IPS-20b (cell line): Measurements from ENCODE around the gene GFRA1.
"Not testable (repeated sequence)": the region's sequence is repeated elsewhere in the genome, so short reads cannot be mapped to it uniquely, and the experiment has no call there.

Experiments used
- H3K27ac ChIP-seq: one replicate; pipeline ENCODE4 v1.5.1; 2013; ENCODE audit warnings: low read length
- H3K27me3 ChIP-seq: 2 replicates; pipeline ENCODE4 v1.6.1; 2013; ENCODE audit warnings: mild to moderate bottlenecking, low read length, inconsistent platforms; ENCODE audit not compliant: insufficient read depth
- H3K36me3 ChIP-seq: 2 replicates; pipeline ENCODE4 v1.6.1; 2013; ENCODE audit warnings: low read depth, mild to moderate bottlenecking, inconsistent platforms, low read length, moderate library complexity; ENCODE audit not compliant: insufficient read depth
- H3K4me1 ChIP-seq: 2 replicates; pipeline ENCODE4 v1.6.1; 2013; ENCODE audit warnings: mild to moderate bottlenecking, control low read depth, inconsistent platforms, low read length, moderate library complexity; ENCODE audit not compliant: insufficient read depth
- H3K4me3 ChIP-seq: 2 replicates; pipeline ENCODE4 v1.5.1; 2013; ENCODE audit warnings: mild to moderate bottlenecking, low read length, inconsistent platforms
- H3K9ac ChIP-seq: 2 replicates; pipeline ENCODE4 v1.6.1; 2013; ENCODE audit warnings: low read depth, mild to moderate bottlenecking, inconsistent platforms, low read length, moderate library complexity
- H3K9me3 ChIP-seq: 2 replicates; pipeline ENCODE4 v1.6.1; 2013; ENCODE audit warnings: mild to moderate bottlenecking, low read depth, low read length, inconsistent platforms; ENCODE audit not compliant: insufficient read depth

Gene GFRA1

DNA sequence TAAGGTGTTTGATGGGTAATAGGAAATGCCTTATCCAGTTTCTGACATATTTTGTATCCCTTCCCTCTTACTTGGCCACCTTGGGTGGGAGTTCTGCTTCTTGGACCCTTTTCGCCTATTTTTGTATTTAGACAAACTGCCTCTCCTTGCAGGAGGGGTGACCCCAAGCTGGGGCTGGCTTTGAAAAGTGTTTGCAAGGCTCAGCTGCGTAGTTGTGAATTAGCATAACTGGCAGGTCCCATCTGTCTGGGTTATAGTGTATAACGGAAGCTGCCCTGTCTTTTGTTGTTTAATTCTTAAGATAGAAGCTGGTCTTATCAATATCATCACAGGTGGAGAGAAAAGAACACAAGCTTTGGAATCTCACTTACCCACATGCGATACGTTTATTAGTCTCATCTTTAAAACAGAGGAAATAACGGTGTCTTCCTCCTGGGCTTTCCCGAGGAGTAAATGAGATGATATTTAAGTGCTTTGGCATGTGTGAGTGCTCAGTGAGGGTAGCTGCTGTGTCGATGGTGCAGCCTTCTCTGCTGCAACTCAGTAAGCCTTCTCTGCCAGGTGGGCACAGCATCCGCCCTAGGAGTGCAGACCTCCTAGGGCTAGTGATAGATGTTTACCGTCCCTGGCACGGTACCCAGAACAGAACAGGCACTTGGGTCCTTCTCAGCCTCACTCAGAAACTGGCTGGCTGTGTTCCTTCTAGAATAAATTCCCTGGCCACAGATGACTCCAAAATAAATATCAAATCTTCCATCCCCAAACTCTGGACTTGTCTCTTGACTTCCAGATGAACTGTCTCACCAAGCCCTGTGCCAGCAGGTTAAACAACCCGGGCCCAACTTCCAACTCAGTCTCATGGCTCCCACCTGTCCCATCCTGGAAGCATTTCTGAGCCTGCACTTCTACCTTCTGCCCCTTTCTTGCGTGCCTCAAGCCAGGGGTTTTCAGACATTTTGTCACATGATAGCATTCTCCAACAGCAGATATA, 227.3 kb downstream of the GFRA1 start:
- Histone ChIP-seq H3K4me1 (no peaks in the 10 kb centered on the region; the same call in 1 of the 2 replicates), H3K36me3 (no peaks in the 10 kb centered on the region), H3K9ac (no peak overlapping the region), H3K27me3 (no peaks in the 10 kb centered on the region), H3K27ac (no peak overlapping the region), H3K9me3 (no peaks in the 10 kb centered on the region), H3K4me3 (no peak overlapping the region)

GRCh38 chr10:116044801-116045248, 228.2 kb downstream of the GFRA1 start:
- Histone ChIP-seq H3K36me3 (no peaks in the 10 kb centered on the region), H3K4me1 (no peaks in the 10 kb centered on the region; the same call in 1 of the 2 replicates), H3K4me3 (no peak overlapping the region)

GRCh38 chr10:116043861-116044260, 229.1 kb downstream of the GFRA1 start:
- Histone ChIP-seq H3K4me3 (no peak overlapping the region), H3K9ac (no peak overlapping the region), H3K27ac (no peak overlapping the region), H3K4me1 (no peaks in the 10 kb centered on the region; the same call in 1 of the 2 replicates), H3K9me3 (no peaks in the 10 kb centered on the region), H3K36me3 (no peaks in the 10 kb centered on the region), H3K27me3 (no peaks in the 10 kb centered on the region)

More at GRCh38 chr10:116044801-116045248, 228.2 kb downstream of the GFRA1 start:
- Histone ChIP-seq H3K9ac (no peak overlapping the region), H3K27ac (no peak overlapping the region), H3K9me3 (no peaks in the 10 kb centered on the region), H3K27me3 (no peaks in the 10 kb centered on the region)

DNA sequence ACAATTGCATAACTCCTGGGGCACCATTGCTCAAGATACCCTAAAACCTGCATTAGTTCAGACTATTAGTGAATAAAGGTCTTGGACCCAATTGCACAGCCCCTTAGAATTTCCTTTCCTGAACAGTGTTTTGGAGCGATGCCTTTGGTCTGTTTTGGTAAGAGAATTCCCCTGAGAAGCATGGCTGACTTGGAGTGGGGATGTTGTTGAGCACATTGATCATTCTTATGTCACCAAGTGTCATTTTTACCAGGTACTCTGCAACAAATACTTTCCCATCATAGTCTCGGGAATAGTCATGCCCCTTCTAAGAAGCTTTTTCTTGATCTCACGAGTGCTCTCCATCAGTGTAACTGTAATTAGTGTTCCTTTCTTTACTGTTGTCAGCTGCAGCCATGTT, 229.7 kb downstream of the GFRA1 start:
- H3K4me1 ChIP-seq: no peaks in the 10 kb centered on the region; the same call in 1 of the 2 replicates
- H3K36me3 ChIP-seq: no peaks in the 10 kb centered on the region
- no peak overlapping the region for H3K9ac ChIP-seq
- no peak overlapping the region for H3K4me3 ChIP-seq
- H3K27me3 ChIP-seq: no peaks in the 10 kb centered on the region
- H3K27ac ChIP-seq: no peak overlapping the region
- H3K9me3 ChIP-seq: no peaks in the 10 kb centered on the region

- Histone ChIP-seq H3K27me3 (no peaks in the 10 kb centered on the region), H3K9me3 (no peaks in the 10 kb centered on the region; the same call in 1 of the 2 replicates), H3K9ac (no peak overlapping the region), H3K36me3 (no peaks in the 10 kb centered on the region), H3K4me1 (no peaks in the 10 kb centered on the region; the same call in none of the 2 replicates), H3K4me3 (no peak overlapping the region), H3K27ac (no peak overlapping the region)
Observed at GRCh38 chr10:116041948-116042347, 231.1 kb downstream of the GFRA1 start.

GRCh38 chr10:116039612-116040011, 233.4 kb downstream of the GFRA1 start:
- Histone ChIP-seq H3K27me3 (no peaks in the 10 kb centered on the region), H3K4me1 (no peaks in the 10 kb centered on the region; the same call in 1 of the 2 replicates), H3K4me3 (no peak overlapping the region), H3K9ac (no peak overlapping the region), H3K36me3 (no peaks in the 10 kb centered on the region), H3K9me3 (no peaks in the 10 kb centered on the region; the same call in 1 of the 2 replicates), H3K27ac (no peak overlapping the region)

- Histone ChIP-seq H3K9ac (no peak overlapping the region), H3K27ac (no peak overlapping the region), H3K9me3 (no peaks in the 10 kb centered on the region; the same call in 1 of the 2 replicates)
Observed at GRCh38 chr10:116038259-116038658, 234.7 kb downstream of the GFRA1 start.

GRCh38 chr10:116035406-116035805, 237.6 kb downstream of the GFRA1 start:
- H3K27me3 ChIP-seq, H3K4me1 ChIP-seq, H3K27ac ChIP-seq, H3K4me3 ChIP-seq, H3K9me3 ChIP-seq, H3K9ac ChIP-seq, H3K36me3 ChIP-seq: not testable (repeated sequence)

More at GRCh38 chr10:116038259-116038658, 234.7 kb downstream of the GFRA1 start:
- H3K27me3 ChIP-seq: no peaks in the 10 kb centered on the region
- no peaks in the 10 kb centered on the region; the same call in 1 of the 2 replicates for H3K4me1 ChIP-seq
- no peak overlapping the region for H3K4me3 ChIP-seq
- no peaks in the 10 kb centered on the region for H3K36me3 ChIP-seq

GRCh38 chr10:116030576-116030975, 242.4 kb downstream of the GFRA1 start:
- Histone ChIP-seq H3K36me3 (no peaks in the 10 kb centered on the region), H3K4me1 (no peaks in the 10 kb centered on the region), H3K27me3 (no peaks in the 10 kb centered on the region), H3K9ac (no peak overlapping the region), H3K27ac (no peak overlapping the region), H3K9me3 (no peaks in the 10 kb centered on the region), H3K4me3 (no peak overlapping the region)

DNA sequence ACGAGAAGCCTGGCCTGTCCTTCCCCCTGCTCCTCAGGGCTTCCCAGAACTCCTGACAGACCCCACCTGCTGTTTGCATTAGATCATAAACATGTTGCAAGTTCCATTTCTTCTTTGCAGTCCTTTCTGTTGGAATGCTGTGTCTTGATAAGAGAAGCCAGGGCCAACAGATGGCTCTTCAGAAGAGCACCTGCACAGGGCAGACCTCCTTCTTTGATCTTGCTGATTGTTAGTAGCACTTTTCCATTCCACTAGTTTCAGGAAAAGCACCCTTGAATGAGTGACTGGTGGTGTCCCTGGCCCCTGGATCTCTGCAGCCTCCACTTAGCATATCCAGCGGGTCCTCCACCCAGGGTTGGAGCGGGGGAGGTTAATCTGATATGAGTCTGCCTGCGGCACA, 243.2 kb downstream of the GFRA1 start:
- H3K27ac ChIP-seq: no peak overlapping the region
- H3K36me3 ChIP-seq: no peaks in the 10 kb centered on the region

GRCh38 chr10:116027355-116027754, 245.7 kb downstream of the GFRA1 start:
- Histone ChIP-seq H3K9ac (no peak overlapping the region), H3K36me3 (no peaks in the 10 kb centered on the region), H3K4me3 (no peak overlapping the region), H3K27me3 (no peaks in the 10 kb centered on the region), H3K27ac (no peak overlapping the region), H3K9me3 (no peaks in the 10 kb centered on the region), H3K4me1 (no peaks in the 10 kb centered on the region)

More for the DNA sequence above, 243.2 kb downstream of the GFRA1 start:
- Histone ChIP-seq H3K9ac (no peak overlapping the region), H3K9me3 (no peaks in the 10 kb centered on the region), H3K4me3 (no peak overlapping the region), H3K4me1 (no peaks in the 10 kb centered on the region), H3K27me3 (no peaks in the 10 kb centered on the region)

- Histone ChIP-seq H3K9me3 (no peaks in the 10 kb centered on the region), H3K9ac (no peak overlapping the region), H3K4me3 (no peak overlapping the region), H3K27ac (no peak overlapping the region), H3K4me1 (no peaks in the 10 kb centered on the region), H3K36me3 (no peaks in the 10 kb centered on the region), H3K27me3 (no peaks in the 10 kb centered on the region)
Observed at GRCh38 chr10:116026725-116027124, 246.3 kb downstream of the GFRA1 start.
